AG09309 (cell line): ENCODE measurements around the gene RLN3.
"Not testable (repeated sequence)": the region's sequence is repeated elsewhere in the genome, so short reads cannot be mapped to it uniquely, and the experiment has no call there.

Source experiments
- DNase-seq: peaks from one replicate; pipeline ENCODE4 v3.0.0-alpha.2; 2010; ENCODE audit warnings: low read depth
- H3K4me3 ChIP-seq: 2 replicates; pipeline ENCODE4 v1.5.1; 2011; ENCODE audit warnings: mild to moderate bottlenecking, low read depth, low read length, moderate library complexity; ENCODE audit not compliant: control insufficient read depth
- TF ChIP-seq, protein P1 (sequence below): IDR thresholded peaks from 2 replicates; pipeline ENCODE4 v1.5.1; 2011; ENCODE audit warnings: mild to moderate bottlenecking, low read depth, low read length, inconsistent platforms; ENCODE audit not compliant: insufficient read depth, control insufficient read depth; ENCODE audit errors: missing control alignments

RLN3 gene

DNA sequence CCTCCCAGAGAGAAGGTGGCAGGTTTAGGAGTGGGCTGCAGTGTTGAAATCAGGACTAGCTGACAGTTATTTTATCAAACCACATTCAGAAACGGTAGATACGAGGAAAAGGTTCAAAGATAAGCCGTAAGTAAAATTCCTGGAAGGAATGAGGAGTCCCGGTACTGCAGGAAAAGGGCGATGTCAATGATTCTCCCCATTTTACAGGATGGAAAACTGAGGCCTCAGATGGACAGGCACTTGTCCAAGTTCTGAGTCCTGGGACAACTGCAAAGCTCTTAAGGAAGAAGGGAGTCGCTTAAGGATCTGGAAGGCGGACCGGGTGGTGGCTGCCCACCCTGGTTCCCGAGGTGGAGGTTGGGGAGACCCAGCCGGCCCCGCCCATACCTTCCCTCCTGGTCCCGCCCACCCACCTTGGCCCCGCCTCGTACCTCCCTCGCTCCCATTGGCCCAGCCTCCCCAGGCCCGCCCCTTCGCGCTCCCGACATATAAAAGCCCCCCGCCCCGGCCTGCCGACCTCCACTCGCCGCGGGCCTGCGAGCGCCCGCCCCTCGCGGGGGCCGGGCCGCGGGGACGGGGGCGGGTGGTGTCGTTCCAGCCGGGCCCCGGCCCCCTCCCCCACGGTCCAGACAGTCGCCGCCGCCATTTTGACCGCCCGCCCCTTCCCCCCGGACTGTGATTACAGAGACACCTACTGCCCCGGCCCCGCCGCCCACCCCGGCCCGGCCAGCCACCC is 22.4 kb upstream of the RLN3 start:
- DNase-seq: no peak
- H3K4me3 ChIP-seq: peak overlapping the region; percentile 77
- TF ChIP-seq, protein P1, sequence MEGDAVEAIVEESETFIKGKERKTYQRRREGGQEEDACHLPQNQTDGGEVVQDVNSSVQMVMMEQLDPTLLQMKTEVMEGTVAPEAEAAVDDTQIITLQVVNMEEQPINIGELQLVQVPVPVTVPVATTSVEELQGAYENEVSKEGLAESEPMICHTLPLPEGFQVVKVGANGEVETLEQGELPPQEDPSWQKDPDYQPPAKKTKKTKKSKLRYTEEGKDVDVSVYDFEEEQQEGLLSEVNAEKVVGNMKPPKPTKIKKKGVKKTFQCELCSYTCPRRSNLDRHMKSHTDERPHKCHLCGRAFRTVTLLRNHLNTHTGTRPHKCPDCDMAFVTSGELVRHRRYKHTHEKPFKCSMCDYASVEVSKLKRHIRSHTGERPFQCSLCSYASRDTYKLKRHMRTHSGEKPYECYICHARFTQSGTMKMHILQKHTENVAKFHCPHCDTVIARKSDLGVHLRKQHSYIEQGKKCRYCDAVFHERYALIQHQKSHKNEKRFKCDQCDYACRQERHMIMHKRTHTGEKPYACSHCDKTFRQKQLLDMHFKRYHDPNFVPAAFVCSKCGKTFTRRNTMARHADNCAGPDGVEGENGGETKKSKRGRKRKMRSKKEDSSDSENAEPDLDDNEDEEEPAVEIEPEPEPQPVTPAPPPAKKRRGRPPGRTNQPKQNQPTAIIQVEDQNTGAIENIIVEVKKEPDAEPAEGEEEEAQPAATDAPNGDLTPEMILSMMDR: no peak

DNA sequence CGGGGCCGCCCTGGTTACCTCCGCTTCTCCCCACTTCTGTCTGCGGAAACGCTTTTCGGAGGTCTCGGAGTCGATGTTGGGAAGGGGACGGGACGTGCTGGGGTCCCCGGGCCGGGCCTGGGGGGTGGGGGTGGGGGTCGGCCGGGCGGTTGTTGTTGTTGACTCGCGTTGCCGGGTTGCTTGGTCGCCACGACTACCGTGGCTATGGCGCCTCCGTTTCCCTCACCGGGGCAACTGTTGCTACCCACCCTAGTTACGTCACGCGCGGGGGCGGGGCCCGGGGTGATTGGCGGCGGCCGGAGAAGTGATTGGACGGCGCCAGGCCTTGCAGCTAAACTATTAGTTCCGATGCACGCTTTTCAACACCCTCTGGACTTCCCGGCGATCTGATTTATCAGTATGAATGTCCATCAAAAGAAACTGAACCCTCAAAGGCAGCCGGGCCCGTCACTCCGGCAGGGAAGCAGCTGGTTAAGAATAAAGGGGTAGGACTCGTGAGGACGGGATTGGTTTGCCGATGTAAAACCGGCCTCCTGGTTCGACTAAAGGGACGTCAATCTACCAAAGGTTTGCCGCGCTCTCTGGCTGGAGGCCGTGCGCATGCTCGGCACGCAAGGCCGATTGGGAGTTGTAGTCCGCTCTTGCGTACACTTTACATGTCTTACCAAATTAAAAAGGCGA is 21.7 kb upstream of the RLN3 start, which contains the start of gene RFX1:
Gene RFX1 (minus strand): TSS at position 236 of the 681 bp plus-strand sequence. CDS start 12,477 bp downstream, outside the sequence.
- TF ChIP-seq, protein P1: no peak
- H3K4me3 ChIP-seq: peak within 1 kb of the TSS; percentile 77
- peak; percentile 100 for DNase-seq

DNA sequence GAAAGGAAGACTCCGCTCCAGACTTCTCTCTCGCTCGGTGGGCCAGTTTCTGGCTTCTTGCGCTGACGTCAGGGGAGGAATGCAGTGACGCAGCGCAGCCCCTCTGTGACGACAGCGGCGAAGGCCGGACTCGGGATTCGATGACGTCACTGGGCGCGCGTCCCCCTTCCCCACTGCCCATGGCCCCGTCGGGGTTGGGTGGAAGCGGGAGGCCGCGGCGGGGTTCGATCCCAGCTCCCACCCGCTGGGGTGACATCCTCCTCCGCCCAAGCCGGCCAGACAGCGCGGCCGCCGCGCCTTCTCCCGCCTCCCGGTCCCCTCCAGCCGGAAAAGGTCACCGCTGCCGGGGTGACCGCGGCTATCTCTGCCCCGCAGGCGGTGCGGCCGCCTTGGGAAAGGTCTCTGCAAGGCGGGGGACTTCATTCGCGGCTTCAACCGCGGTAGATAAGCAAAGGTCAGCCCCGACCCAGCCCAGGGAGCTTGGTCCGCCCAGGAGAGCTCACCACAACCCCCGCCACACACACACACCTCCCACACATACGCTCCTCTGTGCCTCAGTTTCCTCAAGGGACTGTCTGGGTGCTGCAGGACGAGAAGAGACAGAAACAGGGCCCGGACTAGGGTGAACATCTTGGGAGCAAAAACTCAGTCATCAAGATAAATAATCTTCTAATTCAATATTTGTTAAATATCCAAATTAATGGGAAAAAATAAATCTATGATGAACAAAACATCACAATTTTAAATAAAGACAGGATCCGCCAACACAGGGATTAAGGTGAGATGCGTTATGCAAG is 21.0 kb upstream of the RLN3 start:
- H3K4me3 ChIP-seq: peak overlapping the region; percentile 63
- DNase-seq: no peak
- TF ChIP-seq, protein P1: no peak

DNA sequence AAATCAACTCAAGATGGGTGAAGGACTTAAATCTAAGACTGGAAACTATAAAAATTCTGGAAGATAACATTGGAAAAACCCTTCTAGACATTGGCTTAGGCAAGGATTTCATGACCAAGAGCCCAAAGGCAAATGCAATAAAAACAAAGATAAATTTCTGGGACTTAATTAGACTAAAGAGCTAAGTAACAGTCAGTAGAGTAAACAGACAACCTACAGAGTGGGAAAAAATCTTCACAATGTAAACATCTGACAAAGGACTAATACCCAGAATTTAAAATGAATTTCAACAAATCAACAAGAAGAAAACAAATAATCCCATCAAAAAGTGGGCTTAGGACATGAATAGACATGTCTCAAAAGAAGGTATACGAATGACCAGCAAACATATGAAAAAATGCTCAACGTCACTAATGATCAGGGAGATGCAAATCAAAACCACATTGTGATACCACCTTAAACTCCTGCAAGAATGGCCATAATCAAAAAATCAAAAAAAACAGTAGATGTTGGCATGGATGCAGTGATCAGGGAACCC is 15.5 kb upstream of the RLN3 start:
- H3K4me3 ChIP-seq: no peak overlapping the region
- no peak for DNase-seq
- TF ChIP-seq, protein P1: no peak

DNA sequence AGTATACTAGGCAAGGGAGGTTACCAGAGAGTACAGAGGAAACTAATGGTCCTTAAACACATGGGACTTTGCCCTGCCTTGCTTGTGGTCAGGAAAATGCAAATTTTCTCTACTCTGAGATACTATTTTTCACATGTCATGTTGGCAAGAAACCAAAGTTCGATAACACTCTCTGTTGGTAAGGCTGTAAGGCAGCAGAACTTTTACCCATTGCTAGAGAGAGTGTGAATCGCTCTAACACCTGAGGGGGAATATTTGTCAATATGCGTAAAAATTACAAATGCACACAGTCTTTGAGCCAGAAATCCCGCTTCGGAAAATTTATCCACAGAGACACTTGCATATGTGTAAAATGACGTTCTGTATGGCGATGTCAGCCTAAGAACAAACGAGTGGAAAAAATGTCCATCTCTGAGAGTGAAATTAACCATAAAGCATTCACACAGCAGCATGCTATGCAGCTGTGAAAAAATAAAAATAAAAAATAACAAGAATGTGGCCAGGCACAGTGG is 12.4 kb upstream of the RLN3 start:
- DNase-seq: no peak
- TF ChIP-seq, protein P1: no peak
- H3K4me3 ChIP-seq: no peak overlapping the region

DNA sequence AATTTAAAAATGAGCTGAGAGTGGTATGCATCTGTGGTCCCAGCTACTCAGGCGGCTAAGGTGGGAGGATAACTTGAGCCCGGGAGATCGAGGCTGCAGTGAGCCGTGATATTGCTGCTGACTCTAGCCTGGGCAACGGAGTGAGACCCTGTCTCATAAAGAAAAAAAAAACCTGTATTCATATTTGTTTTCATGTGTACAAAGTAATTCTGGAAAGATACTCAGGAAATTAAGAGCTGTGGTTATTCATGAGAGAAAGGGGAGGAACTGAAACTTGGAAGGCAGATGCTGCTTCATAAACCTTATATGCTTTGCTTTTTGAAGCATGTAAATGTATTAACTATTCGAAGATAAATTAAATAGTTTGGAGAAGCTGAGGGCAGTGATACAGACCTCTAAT is 8.8 kb upstream of the RLN3 start:
- TF ChIP-seq, protein P1: no peak
- no peak for DNase-seq
- no peak overlapping the region for H3K4me3 ChIP-seq

DNA sequence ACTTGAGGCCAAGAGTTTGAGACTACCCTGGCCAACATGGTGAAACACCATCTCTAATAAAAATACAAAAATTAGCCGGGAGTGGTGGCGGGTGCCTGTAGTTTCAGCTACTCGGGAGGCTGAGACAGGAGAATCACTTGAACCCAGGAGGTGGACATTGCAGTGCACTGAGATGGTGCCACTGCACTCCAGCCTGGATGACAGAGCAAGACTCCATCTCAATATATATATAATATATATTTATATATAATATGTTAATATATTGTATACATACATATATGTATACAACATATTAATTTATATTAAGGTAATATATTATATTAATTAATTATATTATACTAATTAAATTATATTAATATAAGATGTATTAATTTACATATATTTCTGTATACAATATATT is 8.2 kb upstream of the RLN3 start:
- not testable (repeated sequence) for H3K4me3 ChIP-seq, DNase-seq
